BE2C (cell line): ENCODE results near the gene ANP32D.
"Not testable (repeated sequence)": the region's sequence is repeated elsewhere in the genome, so short reads cannot be mapped to it uniquely, and the experiment has no call there.

Source experiments
- DNase-seq: peaks from one replicate; pipeline ENCODE4 v3.0.0-alpha.2; 2020
- H3K27me3 ChIP-seq: fragments of 250-450 bp; sonication (Bioruptor Pico); 2 replicates; pipeline ENCODE4 v1.5.1; 2020; ENCODE audit warnings: mild to moderate bottlenecking
- H3K36me3 ChIP-seq: fragments of 250-450 bp; sonication (Bioruptor Pico); 2 replicates; pipeline ENCODE4 v1.5.1; 2020; ENCODE audit warnings: mild to moderate bottlenecking
- H3K4me1 ChIP-seq: fragments of 250-450 bp; sonication (Bioruptor Pico); 2 replicates; pipeline ENCODE4 v1.5.1; 2020
- H3K4me3 ChIP-seq: 2 replicates; pipeline ENCODE4 v1.5.1; 2011; ENCODE audit warnings: low read depth, low read length
- H3K9me3 ChIP-seq: fragments of 250-450 bp; sonication (Bioruptor Pico); 2 replicates; pipeline ENCODE4 v1.5.1; 2020
- CTCF ChIP-seq: IDR thresholded peaks from 2 replicates; pipeline ENCODE4 v1.5.1; 2012; ENCODE audit warnings: mild to moderate bottlenecking, low read depth, low read length

ANP32D gene

GRCh38 chr12:48486679-48487078 is 14.3 kb downstream of the ANP32D start:
- H3K4me3 ChIP-seq = no peak overlapping the region
- no peaks in the 10 kb centered on the region for H3K36me3 ChIP-seq
- no peak for DNase-seq
- TF ChIP-seq CTCF = no peak
- H3K27me3 ChIP-seq = no peaks in the 10 kb centered on the region; the same call in 1 of the 2 replicates
- no peaks in the 10 kb centered on the region for H3K9me3 ChIP-seq
- H3K4me1 ChIP-seq = no peaks in the 10 kb centered on the region

GRCh38 chr12:48489012-48489411 is 16.7 kb downstream of the ANP32D start:
- Histone ChIP-seq H3K36me3 (no peaks in the 10 kb centered on the region), H3K9me3 (no peaks in the 10 kb centered on the region), H3K4me3 (no peak overlapping the region), H3K4me1 (no peaks in the 10 kb centered on the region), H3K27me3 (no peaks in the 10 kb centered on the region; the same call in 1 of the 2 replicates)
- no peak for TF ChIP-seq CTCF
- no peak for DNase-seq

- H3K27me3 ChIP-seq, H3K4me1 ChIP-seq, H3K4me3 ChIP-seq, DNase-seq, H3K36me3 ChIP-seq, H3K9me3 ChIP-seq: not testable (repeated sequence)
These were observed 17.1 kb downstream of the ANP32D start for GRCh38 chr12:48489456-48489855.

GRCh38 chr12:48500281-48500680 is 27.9 kb downstream of the ANP32D start:
- DNase-seq, H3K9me3 ChIP-seq, H3K36me3 ChIP-seq, H3K27me3 ChIP-seq, H3K4me3 ChIP-seq, H3K4me1 ChIP-seq: not testable (repeated sequence)

- H3K4me3 ChIP-seq, DNase-seq, H3K4me1 ChIP-seq, H3K9me3 ChIP-seq, H3K36me3 ChIP-seq: not testable (repeated sequence)
- peaks cover 14% of the 10 kb centered on the region for H3K27me3 ChIP-seq
These were observed 34.5 kb downstream of the ANP32D start for GRCh38 chr12:48506836-48507235.

- Histone ChIP-seq H3K4me1 (no peaks in the 10 kb centered on the region), H3K27me3 (peaks cover 11% of the 10 kb centered on the region; the same call in 1 of the 2 replicates), H3K36me3 (no peaks in the 10 kb centered on the region), H3K4me3 (no peak overlapping the region), H3K9me3 (no peaks in the 10 kb centered on the region)
- TF ChIP-seq CTCF = no peak
- DNase-seq = no peak
These were observed 36.6 kb downstream of the ANP32D start for GRCh38 chr12:48508987-48509386.

- DNase-seq = no peak
- TF ChIP-seq CTCF = no peak
- Histone ChIP-seq H3K36me3 (no peaks in the 10 kb centered on the region), H3K27me3 (peaks cover 11% of the 10 kb centered on the region; the same call in 1 of the 2 replicates), H3K4me3 (no peak overlapping the region), H3K4me1 (no peaks in the 10 kb centered on the region), H3K9me3 (no peaks in the 10 kb centered on the region)
These were observed 37.8 kb downstream of the ANP32D start for GRCh38 chr12:48510111-48510510.

- peaks cover 6% of the 10 kb centered on the region; the same call in 1 of the 2 replicates for H3K27me3 ChIP-seq
- TF ChIP-seq CTCF = no peak
- no peak overlapping the region for H3K4me3 ChIP-seq
- no peaks in the 10 kb centered on the region for H3K4me1 ChIP-seq
- DNase-seq = no peak
- H3K36me3 ChIP-seq = no peaks in the 10 kb centered on the region
- H3K9me3 ChIP-seq = no peaks in the 10 kb centered on the region
These were observed 40.5 kb downstream of the ANP32D start for GRCh38 chr12:48512855-48513254.
